RWPE2 (cell line): Measurements from ENCODE around the gene POLR2J3.
A peak's percentile ranks its signal among the peaks of the same experiment; 100 is the strongest.
"Not testable (repeated sequence)": the region's sequence is repeated elsewhere in the genome, so short reads cannot be mapped to it uniquely, and the experiment has no call there.

Experiments
- ATAC-seq: fragments of 200-7000 bp; cut with Tn5 transposase; 3 replicates; pipeline ENCODE4 v1.9.1; 2021; ENCODE audit warnings: low read depth
- DNase-seq: peaks from one replicate; pipeline ENCODE4 v3.0.0-alpha.2; 2020; ENCODE audit warnings: low spot score
- H3K27ac ChIP-seq: fragments of 450-650 bp; 2 replicates; pipeline ENCODE4 v1.5.1; 2017; ENCODE audit warnings: mild to moderate bottlenecking; ENCODE audit not compliant: poor library complexity, severe bottlenecking
- H3K27me3 ChIP-seq: fragments of 250-450 bp; sonication (Bioruptor Pico); 2 replicates; pipeline ENCODE4 v1.5.1; 2021; ENCODE audit warnings: mild to moderate bottlenecking, moderate library complexity; ENCODE audit not compliant: insufficient read depth, poor library complexity, severe bottlenecking
- H3K36me3 ChIP-seq: fragments of 250-450 bp; sonication (Bioruptor Pico); 2 replicates; pipeline ENCODE4 v1.5.1; 2020; ENCODE audit warnings: low read depth, mild to moderate bottlenecking, moderate library complexity
- H3K4me1 ChIP-seq: fragments of 250-450 bp; sonication (Bioruptor Pico); 2 replicates; pipeline ENCODE4 v1.5.1; 2021; ENCODE audit warnings: mild to moderate bottlenecking, moderate library complexity; ENCODE audit not compliant: insufficient read depth, poor library complexity, severe bottlenecking
- H3K4me3 ChIP-seq: fragments of 250-450 bp; sonication (Bioruptor Pico); 2 replicates; pipeline ENCODE4 v1.5.1; 2021; ENCODE audit warnings: mild to moderate bottlenecking, moderate library complexity; ENCODE audit not compliant: severe bottlenecking
- H3K9me3 ChIP-seq: fragments of 250-450 bp; sonication (Bioruptor Pico); 2 replicates; pipeline ENCODE4 v1.5.1; 2021; ENCODE audit warnings: mild to moderate bottlenecking, moderate library complexity; ENCODE audit not compliant: severe bottlenecking
- TF ChIP-seq, protein P1 (sequence below): fragments of 450-650 bp; IDR thresholded peaks from one replicate; pipeline ENCODE4 v1.5.1; 2017; ENCODE audit warnings: mild to moderate bottlenecking, moderate library complexity; ENCODE audit not compliant: poor library complexity, severe bottlenecking

POLR2J3 gene

DNA sequence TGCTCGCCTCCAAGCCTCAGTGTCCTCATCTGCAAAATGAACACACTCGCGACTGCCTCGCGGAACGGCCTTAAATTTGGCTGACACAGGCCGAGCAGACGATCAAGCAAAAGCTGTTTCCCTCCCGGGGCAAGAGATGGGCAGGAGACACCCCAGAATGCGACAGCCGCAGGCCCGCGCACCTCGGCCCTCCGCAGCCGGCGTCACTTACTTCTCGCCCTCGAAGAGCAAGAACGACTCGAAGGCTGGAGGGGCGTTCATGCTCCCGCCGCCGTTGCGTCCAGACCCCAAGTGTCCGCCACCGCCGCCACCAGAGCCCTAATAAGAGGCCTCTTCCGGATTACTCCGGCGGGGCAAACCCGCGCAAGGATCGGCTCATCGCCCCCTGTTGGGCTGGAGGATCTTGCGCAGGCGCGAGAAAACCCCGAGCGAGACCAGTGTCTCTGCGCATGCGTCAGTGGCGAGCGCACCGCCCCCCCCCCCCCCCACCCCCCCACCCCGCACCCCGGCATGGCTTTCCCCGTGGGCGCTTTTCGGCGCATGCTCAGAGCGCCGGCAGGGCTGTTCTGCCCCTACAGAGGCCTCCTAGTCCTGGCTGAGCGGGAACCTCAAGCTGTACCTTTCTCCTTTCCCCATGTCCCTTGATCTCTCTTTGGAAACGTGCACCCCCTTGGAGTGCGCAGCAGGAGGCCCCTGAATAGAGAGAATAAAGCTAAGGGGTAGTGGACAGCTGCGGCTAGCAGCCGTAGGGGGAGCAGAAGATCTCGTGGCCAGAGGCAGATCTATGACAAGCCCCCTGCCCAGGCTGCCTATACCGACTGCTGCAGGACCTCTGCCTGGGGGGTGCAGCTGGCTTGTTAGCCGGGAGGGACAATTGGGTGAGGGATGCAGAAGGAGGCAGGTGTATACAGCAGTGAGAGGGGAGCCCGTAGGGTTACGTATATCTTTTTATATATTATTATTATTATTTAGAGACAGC, at the start of gene POLR2J3:
Gene POLR2J3 (minus strand): TSS at position 323 of the 979 bp plus-strand sequence. CDS start 62 bp downstream, at position 261.
- ATAC-seq: peak; percentile 87
- TF ChIP-seq, protein P1, sequence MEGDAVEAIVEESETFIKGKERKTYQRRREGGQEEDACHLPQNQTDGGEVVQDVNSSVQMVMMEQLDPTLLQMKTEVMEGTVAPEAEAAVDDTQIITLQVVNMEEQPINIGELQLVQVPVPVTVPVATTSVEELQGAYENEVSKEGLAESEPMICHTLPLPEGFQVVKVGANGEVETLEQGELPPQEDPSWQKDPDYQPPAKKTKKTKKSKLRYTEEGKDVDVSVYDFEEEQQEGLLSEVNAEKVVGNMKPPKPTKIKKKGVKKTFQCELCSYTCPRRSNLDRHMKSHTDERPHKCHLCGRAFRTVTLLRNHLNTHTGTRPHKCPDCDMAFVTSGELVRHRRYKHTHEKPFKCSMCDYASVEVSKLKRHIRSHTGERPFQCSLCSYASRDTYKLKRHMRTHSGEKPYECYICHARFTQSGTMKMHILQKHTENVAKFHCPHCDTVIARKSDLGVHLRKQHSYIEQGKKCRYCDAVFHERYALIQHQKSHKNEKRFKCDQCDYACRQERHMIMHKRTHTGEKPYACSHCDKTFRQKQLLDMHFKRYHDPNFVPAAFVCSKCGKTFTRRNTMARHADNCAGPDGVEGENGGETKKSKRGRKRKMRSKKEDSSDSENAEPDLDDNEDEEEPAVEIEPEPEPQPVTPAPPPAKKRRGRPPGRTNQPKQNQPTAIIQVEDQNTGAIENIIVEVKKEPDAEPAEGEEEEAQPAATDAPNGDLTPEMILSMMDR: peak; percentile 29
- peak; percentile 83 for DNase-seq

GRCh38 chr7:102618122-102618521, 45.7 kb upstream of the POLR2J3 start:
- H3K4me1 ChIP-seq, H3K9me3 ChIP-seq, H3K4me3 ChIP-seq, H3K36me3 ChIP-seq, H3K27me3 ChIP-seq, ATAC-seq, H3K27ac ChIP-seq: not testable (repeated sequence)
- peak; percentile 10 for DNase-seq

More for the DNA sequence above, at the start of gene POLR2J3:
- peak within 1 kb of the TSS; percentile 85 for H3K4me3 ChIP-seq
- H3K36me3 ChIP-seq, H3K27ac ChIP-seq, H3K4me1 ChIP-seq, H3K9me3 ChIP-seq, H3K27me3 ChIP-seq: not testable (repeated sequence)

GRCh38 chr7:102616507-102617125, 44.2 kb upstream of the POLR2J3 start, which contains the start of gene RASA4:
Gene RASA4 (minus strand): TSS chr7:102616756. CDS start chr7:102616689, 67 bp downstream.
- not testable (repeated sequence) for H3K4me1 ChIP-seq, H3K36me3 ChIP-seq, H3K4me3 ChIP-seq, H3K27me3 ChIP-seq, H3K9me3 ChIP-seq, H3K27ac ChIP-seq
- ATAC-seq (peak; percentile 91), DNase-seq (peak; percentile 61)

- H3K27ac ChIP-seq, H3K9me3 ChIP-seq, H3K27me3 ChIP-seq, H3K36me3 ChIP-seq, ATAC-seq, H3K4me3 ChIP-seq, DNase-seq, H3K4me1 ChIP-seq: not testable (repeated sequence)
Measured at GRCh38 chr7:102615930-102616329, 43.5 kb upstream of the POLR2J3 start.

DNA sequence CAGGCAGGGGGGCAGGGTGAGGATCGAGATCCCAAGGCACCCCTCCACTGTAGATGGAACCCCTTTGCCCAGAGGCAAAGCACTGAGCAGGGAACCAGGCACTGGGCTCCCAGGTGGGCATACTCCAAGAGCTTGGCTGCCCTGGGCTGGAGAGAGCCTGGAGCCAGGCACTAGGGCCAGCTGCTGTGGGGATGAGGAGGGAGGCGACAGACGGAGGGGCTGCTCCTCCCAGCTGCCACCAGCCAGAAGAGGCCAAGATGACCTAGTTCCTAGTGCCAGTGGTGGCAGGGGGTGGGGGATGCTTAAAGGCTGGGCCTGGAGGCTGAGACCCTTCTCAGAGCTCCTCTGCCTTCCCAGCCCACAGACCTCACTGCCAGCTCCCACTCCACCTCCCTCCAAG, 42.5 kb upstream of the POLR2J3 start:
- H3K27ac ChIP-seq, H3K4me1 ChIP-seq, H3K36me3 ChIP-seq, H3K4me3 ChIP-seq, DNase-seq, H3K27me3 ChIP-seq, H3K9me3 ChIP-seq: not testable (repeated sequence)
- ATAC-seq: peak; percentile 17

GRCh38 chr7:102614346-102614697, 41.9 kb upstream of the POLR2J3 start:
- not testable (repeated sequence) for H3K4me1 ChIP-seq, H3K27me3 ChIP-seq, H3K36me3 ChIP-seq, DNase-seq, H3K27ac ChIP-seq, H3K4me3 ChIP-seq, H3K9me3 ChIP-seq
- ATAC-seq: peak; percentile 26

DNA sequence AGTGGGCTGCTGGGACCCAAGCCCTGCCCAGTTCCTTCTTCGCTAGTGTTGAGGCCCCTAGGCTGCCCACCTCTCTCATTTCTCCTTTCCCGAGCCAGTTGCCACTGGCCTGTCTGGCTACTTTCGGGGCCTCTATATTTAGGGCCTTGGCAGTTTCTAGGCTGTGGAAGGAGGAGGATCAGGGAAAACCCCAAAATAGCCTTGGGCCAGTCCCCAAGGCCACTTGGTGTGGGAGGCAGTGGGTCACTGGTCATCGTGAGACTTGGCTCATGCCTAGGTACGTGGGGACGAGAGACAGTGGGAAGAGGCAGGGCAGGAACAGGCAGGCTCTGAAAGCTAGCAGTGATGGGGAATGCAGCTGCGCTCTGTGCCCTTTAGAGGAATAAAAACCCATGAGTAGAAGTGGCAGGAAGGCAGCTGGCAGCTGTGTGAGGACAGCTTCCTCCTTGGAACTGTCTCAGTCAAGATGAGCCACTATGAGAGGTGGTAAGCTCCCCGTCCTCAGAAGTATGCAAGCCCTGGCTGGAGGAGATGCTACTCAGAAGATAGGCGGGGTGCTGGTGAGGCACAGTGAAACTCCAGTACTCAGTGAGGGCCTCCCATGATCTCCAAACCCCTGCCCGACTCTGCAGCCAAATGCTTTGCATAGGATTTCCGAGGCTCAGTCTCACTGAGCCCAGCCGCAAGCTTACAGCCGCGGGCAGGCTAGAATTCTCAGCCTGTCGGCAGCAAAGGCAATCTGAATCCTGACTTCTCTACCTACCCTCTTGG, 41.4 kb upstream of the POLR2J3 start:
- H3K27me3 ChIP-seq, H3K4me1 ChIP-seq, H3K27ac ChIP-seq, H3K9me3 ChIP-seq, H3K36me3 ChIP-seq, H3K4me3 ChIP-seq, ATAC-seq: not testable (repeated sequence)
- peak; percentile 13 for DNase-seq

DNA sequence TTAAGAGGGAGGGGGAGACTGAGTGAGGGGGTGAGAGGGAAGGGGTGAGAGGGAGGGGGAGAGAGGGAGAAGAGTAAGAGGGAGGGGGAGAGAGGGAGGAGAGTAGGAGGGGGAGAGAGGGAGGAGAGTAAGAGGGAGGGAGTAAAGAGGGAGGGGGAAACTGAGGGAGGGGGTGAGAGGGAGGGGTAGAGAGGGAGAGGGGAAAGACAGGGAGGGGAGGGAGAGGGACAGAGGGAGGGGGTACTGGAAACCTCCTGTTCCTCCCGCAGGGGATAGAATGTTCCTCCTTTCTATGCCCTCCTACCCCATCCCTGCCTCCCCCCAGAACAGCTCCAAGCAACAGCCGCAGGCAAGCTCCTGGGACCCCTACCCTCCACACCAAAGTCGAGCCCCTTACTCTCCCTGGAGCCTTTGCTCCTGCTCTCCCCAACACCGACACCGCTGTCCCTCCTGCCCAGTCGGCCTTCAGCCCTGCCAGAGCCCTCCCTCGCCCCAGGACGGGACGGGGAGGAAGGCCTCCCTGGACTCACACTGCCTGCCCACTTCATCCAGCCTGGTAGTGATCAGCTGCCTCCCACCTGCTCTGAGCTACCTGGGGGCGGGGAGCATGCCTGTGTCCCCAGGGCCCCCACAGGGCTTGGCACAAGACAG, 39.4 kb upstream of the POLR2J3 start:
- DNase-seq: peak; percentile 70
- H3K27ac ChIP-seq, H3K27me3 ChIP-seq, H3K4me1 ChIP-seq, H3K36me3 ChIP-seq, H3K4me3 ChIP-seq, ATAC-seq, H3K9me3 ChIP-seq: not testable (repeated sequence)

- not testable (repeated sequence) for H3K9me3 ChIP-seq, DNase-seq, H3K4me1 ChIP-seq, H3K27me3 ChIP-seq, H3K36me3 ChIP-seq, H3K27ac ChIP-seq, H3K4me3 ChIP-seq
- peak; percentile 59 for ATAC-seq
Measured at GRCh38 chr7:102611013-102611674, 38.8 kb upstream of the POLR2J3 start.
